ENCODE results near the gene ADRB2. TPM values are rescaled to one million over a fixed set of nuclear protein-coding genes. Genes with fewer than 3 reads are reported as not detected.

Gene ADRB2
- total RNA-seq, 1 donor, result 1.7 TPM

- H3K4me3 ChIP-seq (ENCODE audit: low read depth, low read length), result no peak overlapping the region
- TF ChIP-seq, protein P1, sequence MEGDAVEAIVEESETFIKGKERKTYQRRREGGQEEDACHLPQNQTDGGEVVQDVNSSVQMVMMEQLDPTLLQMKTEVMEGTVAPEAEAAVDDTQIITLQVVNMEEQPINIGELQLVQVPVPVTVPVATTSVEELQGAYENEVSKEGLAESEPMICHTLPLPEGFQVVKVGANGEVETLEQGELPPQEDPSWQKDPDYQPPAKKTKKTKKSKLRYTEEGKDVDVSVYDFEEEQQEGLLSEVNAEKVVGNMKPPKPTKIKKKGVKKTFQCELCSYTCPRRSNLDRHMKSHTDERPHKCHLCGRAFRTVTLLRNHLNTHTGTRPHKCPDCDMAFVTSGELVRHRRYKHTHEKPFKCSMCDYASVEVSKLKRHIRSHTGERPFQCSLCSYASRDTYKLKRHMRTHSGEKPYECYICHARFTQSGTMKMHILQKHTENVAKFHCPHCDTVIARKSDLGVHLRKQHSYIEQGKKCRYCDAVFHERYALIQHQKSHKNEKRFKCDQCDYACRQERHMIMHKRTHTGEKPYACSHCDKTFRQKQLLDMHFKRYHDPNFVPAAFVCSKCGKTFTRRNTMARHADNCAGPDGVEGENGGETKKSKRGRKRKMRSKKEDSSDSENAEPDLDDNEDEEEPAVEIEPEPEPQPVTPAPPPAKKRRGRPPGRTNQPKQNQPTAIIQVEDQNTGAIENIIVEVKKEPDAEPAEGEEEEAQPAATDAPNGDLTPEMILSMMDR (IDR thresholded peaks at IDR 0.05; ENCODE audit: insufficient read depth, low read depth, low read length), result no peak
- DNase-seq (ENCODE audit: low read depth), result no peak
Measured at GRCh38 chr5:148805326-148806290, 20.8 kb upstream of the ADRB2 start.

DNA sequence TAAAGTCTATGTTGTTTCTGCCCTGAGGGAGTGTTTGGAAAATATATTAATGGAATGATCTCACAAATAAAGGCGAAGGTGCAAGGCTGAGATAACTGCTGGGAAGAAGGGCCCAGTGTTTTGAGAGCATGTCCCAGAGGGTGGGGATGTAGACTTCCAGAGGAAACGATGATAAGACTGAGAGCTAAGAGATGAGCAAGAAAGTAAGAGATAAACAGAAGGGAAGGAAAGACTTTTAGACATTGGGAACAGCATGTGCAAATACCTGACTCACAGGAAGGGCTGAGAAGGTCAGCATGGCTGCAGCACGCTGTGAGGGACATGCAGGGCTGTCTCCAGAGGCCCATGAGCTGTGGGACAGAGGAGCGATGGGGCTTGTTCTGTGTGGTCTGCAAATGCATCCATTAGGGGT is 19.9 kb upstream of the ADRB2 start:
- H3K4me3 ChIP-seq (ENCODE audit: low read depth, low read length), result no peak overlapping the region
- TF ChIP-seq, protein P1 (IDR thresholded peaks at IDR 0.05; ENCODE audit: insufficient read depth, low read depth, low read length), result no peak
- DNase-seq (ENCODE audit: low read depth), result no peak

- no peak for DNase-seq (ENCODE audit: low read depth)
- H3K4me3 ChIP-seq (ENCODE audit: low read depth, low read length), result no peak overlapping the region
- TF ChIP-seq, protein P1 (IDR thresholded peaks at IDR 0.05; ENCODE audit: insufficient read depth, low read depth, low read length), result no peak
Measured at GRCh38 chr5:148807851-148808250, 18.6 kb upstream of the ADRB2 start.

DNA sequence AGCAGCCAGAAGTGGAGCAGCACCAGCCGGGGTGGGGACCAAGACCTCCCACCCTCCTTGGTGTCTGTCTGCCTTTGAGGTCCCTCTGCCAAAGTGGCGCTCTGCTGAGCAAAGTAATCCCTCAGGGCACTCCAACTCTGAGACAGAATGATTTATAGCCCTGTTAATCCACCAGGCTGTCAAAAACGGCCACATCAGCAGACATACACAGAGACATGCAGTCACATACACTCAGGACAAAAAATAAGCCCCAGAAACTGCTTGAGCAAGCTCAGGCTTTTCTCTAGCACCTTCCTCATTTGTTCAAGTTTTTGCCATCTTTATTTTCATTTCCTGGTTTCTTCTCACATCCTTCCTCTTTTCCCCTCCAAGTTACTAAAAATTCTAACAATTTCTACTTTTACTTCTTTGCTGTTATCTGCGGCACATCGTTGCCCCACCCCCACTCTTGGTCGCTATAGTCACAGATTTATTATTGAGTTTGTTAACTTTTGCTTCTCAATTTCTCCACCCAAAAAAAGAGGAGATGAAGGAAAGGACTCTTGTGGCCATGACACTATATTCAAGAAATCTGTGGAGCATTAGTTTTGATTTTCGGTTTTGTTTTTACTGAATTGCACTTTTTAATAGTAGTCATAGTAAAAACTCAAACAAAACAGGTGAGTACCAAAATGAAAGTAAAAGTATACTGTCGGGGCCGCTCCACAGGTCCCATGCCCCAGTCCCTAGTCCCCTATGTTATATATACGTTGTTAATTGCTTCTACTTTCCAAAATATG is 17.4 kb upstream of the ADRB2 start:
- TF ChIP-seq, protein P1 (IDR thresholded peaks at IDR 0.05; ENCODE audit: insufficient read depth, low read depth, low read length), result no peak
- no peak for DNase-seq (ENCODE audit: low read depth)
- no peak overlapping the region for H3K4me3 ChIP-seq (ENCODE audit: low read depth, low read length)

- no peak for DNase-seq (ENCODE audit: low read depth)
- no peak overlapping the region for H3K4me3 ChIP-seq (ENCODE audit: low read depth, low read length)
- TF ChIP-seq, protein P1 (IDR thresholded peaks at IDR 0.05; ENCODE audit: insufficient read depth, low read depth, low read length), result no peak
Measured at GRCh38 chr5:148809781-148810524, 16.5 kb upstream of the ADRB2 start.

- DNase-seq (ENCODE audit: low read depth), result no peak
- TF ChIP-seq, protein P1 (IDR thresholded peaks at IDR 0.05; ENCODE audit: insufficient read depth, low read depth, low read length), result no peak
- no peak overlapping the region for H3K4me3 ChIP-seq (ENCODE audit: low read depth, low read length)
Measured at GRCh38 chr5:148810823-148811222, 15.6 kb upstream of the ADRB2 start.

Data from fibroblast of villous mesenchyme (primary cell).